HG03103 (cell line): Measurements from ENCODE around the gene RINL.

Experiments used
- ATAC-seq: cut with Tn5 transposase; IDR thresholded peaks from one replicate; pipeline ENCODE4 v1.9.1; 2021; ENCODE audit warnings: low read depth; ENCODE audit not compliant: unreplicated experiment

Gene RINL

DNA sequence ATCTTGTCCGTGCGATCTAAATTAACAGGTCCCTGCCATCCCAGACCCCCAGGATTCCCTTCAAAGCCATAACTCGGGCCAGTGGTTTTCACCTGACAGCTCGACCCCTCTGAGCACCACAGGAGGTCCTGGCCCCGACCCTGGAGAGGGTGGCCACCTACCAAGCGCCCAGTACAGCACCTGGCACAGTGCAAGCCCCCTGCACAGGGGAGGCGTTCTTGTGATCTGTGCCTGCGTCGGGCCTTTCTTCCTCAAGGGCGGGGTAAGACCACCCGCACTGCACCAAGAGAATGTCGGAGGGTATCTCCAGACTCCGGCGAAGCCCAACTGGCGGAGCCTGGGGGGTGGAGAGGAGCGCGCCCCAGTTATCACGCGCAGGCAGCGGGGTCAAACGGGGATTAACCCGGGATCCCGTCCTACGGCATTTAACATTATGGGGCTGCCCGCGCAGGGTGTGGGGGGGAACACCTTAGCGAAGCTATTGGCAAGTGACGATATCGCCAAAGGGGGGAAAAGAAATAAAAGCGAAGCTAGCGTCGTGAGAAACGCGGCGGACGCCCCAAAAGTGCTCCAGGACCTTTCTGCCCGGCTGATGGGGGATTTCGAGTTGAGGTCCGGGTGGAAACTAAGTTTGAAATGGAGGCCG lies 27.0 kb downstream of the RINL start:
- ATAC-seq, result no peak

- ATAC-seq, result peak; percentile 49
Measured at GRCh38 chr19:38850436-38850975, 27.6 kb downstream of the RINL start.

DNA sequence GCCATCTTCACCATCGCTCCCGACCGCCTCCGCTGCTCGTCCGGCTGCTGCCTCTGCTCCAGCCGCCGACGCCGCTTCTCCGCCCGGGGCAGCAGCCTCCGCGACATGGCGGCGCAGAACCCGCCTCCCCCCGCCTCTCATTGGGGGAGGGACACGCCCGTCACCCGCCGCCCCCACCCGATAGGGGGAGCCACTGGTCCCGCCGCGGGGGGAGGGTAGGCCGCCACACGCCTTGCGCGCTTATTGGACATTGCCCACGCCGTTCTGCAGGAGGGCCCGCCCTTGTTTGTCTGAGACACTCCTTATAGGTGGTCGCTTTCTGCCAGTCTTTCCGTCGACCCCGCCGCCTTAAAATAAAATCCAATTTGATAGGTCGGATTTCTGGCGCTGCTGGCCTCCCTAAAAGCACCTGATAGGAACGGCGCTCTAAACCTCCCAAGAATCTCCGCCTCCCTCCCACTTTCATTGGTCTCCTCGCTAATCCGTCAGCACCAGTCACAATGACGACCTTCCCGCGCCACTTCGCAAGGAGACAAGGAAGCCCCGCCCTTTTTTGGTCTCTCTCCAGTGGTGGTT lies 28.1 kb downstream of the RINL start, which contains the start of gene HNRNPL:
TSS of gene HNRNPL (minus strand) at position 127 of the 576 bp plus-strand sequence. CDS start at position 107, 20 bp downstream.
- peak; percentile 38 for ATAC-seq

DNA sequence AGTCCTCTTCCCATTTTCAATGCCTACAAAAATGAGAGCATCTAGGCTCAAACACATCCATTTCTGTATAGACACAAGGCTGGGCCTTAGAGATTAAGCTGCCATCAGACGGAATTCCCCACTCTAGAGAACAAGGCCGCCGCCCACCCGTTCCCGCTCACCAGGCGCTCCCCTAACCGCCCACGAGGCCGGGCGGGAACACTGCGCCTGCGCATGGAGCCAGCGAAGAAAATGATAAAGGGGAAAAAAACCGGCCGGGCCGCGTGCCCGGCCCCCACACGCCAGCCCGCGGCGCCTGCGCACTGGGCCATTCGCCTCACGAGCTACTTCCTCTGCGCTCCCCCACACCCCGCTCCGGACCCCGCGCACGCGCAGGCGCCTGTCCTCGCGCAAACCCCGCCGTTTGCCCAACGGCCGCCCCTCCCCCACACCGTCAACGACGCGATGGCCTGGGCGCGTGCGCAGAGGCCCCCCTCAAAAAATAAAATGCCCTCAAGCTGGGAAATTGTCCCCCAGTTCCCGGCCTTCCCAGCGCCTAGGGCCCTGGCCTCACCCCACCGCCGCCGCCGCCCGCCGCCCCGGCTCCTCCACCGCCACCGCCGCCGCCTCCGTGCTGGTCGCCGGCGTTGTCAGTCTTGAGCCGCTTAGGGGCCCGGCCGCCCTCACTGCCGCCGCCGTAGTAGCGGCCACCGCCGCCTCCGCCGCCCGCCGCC lies 28.8 kb downstream of the RINL start:
- ATAC-seq, result peak; percentile 21

GRCh38 chr19:38848299-38849146 lies 29.6 kb downstream of the RINL start:
- ATAC-seq, result no peak

- ATAC-seq, result no peak
Measured at GRCh38 chr19:38846097-38846496, 32.0 kb downstream of the RINL start.

DNA sequence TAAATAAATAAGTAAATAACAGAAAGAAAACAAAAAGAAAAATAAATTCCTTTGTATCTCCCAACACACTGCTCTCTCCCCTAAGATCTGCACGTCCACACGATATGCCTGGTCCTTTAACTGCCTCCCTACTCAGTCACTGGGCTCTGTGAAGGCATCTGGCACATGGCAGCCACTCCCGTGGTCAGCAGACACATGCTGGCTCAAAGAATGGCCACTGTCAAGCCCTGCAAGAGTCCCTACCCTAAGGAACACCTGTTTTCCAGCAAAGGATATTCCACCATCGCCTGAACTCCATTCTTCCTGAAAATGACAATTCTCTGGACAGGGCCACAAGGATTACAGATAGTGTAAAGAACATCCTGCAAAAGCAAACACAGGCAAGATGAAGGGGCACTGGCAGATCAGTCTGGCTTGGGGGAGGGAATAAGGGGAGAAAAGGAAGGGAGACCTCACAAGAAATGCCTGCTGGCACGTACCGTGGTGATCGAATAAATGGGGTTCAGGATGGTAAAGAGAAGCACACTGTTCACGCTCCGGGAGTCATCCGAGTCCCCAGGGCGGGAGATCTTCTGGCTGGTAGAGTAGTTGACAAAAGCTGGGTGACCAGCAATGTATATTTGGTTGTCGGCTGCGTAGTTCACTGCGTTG lies 32.6 kb downstream of the RINL start:
- ATAC-seq, result no peak

- ATAC-seq, result no peak
Measured at GRCh38 chr19:38844093-38844686, 33.9 kb downstream of the RINL start.

GRCh38 chr19:38843175-38843758 lies 34.8 kb downstream of the RINL start:
- no peak for ATAC-seq

- no peak for ATAC-seq
Measured at GRCh38 chr19:38842439-38843174, 35.5 kb downstream of the RINL start.

DNA sequence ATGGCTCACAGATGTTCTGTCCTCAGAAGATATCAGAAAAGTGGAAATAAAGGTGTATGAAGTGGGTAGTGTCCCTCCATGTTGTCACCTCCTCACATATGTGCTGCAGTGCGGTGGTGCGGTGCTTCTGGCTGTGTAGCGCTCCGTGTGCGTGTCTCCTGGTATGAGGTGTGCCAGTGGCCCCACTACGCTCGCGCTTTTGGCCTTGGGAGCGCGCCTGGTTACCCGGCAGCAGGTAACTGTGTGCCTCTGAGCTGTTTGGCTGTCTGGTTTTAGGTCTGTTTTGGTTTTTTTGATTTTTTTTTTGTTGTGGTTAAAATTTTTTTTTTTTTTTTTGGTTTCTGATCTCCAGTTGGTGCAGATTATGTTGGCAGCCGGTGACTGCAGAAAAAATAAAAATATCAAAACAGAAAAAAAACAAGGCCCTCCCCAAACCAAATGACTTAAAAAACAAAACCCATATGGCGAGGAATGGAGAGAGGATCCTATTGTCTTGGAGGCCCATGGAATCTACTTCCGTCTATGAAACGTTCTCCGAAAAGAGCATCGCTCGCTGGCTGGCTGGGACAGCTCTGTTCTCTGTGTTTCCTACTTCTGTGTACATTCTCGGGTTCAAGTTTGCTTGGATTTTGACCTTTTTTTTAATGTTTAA lies 36.2 kb downstream of the RINL start:
- no peak for ATAC-seq

DNA sequence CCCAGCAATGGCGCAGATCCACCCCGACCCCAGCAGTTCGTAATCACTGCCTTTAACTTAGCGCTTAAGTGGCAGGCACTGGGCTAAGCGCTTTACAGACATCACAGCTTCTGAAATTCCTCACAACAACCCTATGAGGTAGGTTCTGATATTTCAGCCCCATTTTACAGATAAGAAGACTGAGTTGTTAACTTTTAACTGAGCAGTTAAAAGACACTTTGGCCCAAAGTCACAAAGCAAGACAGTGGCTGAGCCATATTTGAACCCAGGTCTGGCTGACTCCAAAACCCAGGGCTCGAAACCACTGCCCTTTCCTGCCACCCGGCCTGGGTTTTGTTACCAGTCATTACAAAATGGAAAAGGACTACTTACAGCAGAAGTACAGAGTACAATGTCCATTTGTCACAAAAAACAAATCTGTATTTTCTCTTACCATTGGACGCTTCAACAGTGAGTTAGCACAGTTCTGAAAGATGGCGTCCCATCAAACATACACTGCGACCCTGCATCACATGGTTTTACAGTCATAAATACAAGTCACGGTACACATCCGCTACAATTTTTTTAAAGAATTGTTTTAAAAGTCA lies 36.8 kb downstream of the RINL start:
- ATAC-seq, result no peak

DNA sequence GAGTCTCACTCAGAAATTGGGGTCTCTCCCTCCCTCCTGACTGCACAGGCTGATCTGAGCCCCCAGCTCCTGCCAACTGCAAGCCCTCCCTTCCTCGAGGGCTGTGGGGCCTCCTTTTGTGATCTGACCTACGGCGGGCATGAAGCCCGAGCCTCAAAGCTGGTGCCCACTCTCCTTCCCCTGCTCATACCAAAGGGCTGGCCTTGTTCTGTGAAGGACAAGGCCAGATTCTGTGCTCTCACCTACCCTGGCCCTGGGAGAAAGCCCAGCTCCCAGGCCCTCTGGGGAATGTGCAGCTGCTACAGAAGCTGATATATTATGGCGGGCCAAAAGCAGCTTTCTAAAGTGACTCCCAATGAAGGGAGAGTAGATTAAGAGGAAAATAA lies 37.5 kb downstream of the RINL start:
- no peak for ATAC-seq

GRCh38 chr19:38839816-38840582 lies 38.1 kb downstream of the RINL start:
- ATAC-seq, result no peak

DNA sequence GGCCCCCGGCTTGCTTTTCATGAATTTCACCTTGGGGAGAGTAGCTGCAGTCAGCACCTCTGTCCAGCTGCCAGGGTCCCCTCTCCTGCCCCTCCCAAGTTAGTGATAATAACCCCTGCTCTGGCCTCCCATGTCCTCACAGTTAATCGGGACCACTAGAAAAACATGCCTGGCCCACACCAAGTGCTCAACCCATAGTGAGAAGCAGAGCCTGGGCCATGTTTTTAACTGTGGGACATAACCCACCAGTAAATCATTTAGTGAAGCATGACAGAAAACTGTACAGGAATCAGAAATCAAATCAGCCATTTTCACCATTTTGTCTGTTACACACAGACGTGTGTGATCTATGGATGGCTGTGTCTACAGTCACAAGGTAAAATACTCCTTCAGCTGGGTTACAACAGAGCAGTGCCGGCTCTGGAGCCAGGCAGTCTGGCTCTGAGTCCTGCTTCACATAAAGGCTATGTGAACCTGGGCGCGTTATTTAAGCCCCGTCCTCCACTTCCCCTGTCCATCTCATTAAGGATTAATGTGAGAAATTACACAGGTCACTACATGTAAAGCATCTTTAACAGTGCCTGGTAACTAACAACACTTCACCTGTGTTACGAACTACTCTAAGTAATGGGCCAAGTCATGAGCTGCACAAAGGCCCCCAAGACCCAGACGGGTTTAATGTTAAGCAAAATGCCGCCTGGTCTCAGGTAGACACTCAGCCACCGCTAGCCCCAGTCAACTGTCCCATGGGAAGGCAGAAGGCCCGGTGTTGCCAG lies 38.9 kb downstream of the RINL start:
- no peak for ATAC-seq

DNA sequence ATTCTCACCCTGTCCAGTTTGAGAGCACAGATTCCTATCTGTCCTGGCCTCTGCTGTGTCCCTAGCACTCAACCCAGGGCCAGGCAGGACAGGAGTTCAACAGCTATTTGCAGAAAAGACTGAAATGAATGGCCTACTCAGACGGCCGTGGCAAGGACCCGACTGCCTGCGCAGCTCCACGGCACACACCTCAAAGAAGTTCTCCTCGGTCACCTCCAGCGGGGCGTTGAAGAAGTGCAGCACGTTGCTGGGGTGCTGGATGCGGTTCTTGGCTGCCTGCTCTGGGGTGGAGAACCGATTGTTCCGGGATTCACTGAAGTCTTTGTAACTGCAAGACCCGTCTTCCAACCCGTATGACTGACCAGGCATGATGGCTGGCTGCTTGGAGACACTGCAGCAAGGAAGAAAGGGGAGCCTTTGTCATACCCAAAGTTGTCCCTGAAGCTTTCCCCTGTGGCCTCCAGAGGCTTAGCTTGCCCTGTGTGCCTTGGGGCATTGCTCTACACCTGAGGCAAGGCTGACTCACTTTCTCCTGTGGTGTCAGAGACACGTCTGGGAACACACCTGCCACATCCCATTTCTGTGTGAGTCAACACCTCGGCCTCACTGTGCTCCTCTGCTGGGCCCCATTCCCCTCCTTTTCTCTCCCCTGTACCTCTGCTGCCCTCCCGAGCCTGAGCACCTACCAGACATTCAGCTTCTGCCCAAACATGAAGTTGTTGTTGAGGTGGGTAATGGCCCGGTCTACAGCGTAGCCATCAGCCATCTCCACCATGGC lies 39.7 kb downstream of the RINL start:
- ATAC-seq, result no peak
